Ramos (cell line): ENCODE measurements around the gene ACTG1.

Source experiments
- in situ Hi-C: fragments of 300-500 bp; cut with MboI; formaldehyde crosslinking; loops from one replicate; pipeline ENCODE4 v1.14.3; 2022; ENCODE audit warnings: low sequenced_read_pairs; ENCODE audit not compliant: unreplicated experiment

Gene ACTG1

GRCh38 chr17:81545160-81545949 is 32.8 kb upstream of the ACTG1 start:
- in situ Hi-C loops = no loop called here

GRCh38 chr17:81544281-81544974 is 31.8 kb upstream of the ACTG1 start:
- in situ Hi-C loops = no loop called here

GRCh38 chr17:81543756-81544155 is 31.2 kb upstream of the ACTG1 start:
- in situ Hi-C loops = no loop called here

- in situ Hi-C loops = no loop called here
These were observed 30.7 kb upstream of the ACTG1 start for GRCh38 chr17:81543339-81543675.

GRCh38 chr17:81542431-81543338 is 30.1 kb upstream of the ACTG1 start:
- in situ Hi-C loops = no loop called here

- in situ Hi-C loops = no loop called here
These were observed 28.5 kb upstream of the ACTG1 start for GRCh38 chr17:81541123-81541522.

GRCh38 chr17:81540676-81541027 is 28.1 kb upstream of the ACTG1 start:
- in situ Hi-C loops = no loop called here

GRCh38 chr17:81539961-81540675 is 27.5 kb upstream of the ACTG1 start:
- in situ Hi-C loops = no loop called here

- in situ Hi-C loops = no loop called here
These were observed 26.9 kb upstream of the ACTG1 start for GRCh38 chr17:81539571-81539900.

GRCh38 chr17:81538651-81539570 is 26.3 kb upstream of the ACTG1 start:
- in situ Hi-C loops = no loop called here

GRCh38 chr17:81537856-81538555 is 25.4 kb upstream of the ACTG1 start:
- in situ Hi-C loops = no loop called here

GRCh38 chr17:81537343-81537855 is 24.8 kb upstream of the ACTG1 start:
- in situ Hi-C loops = no loop called here

GRCh38 chr17:81536299-81537290 is 24.0 kb upstream of the ACTG1 start:
- in situ Hi-C loops = no loop called here

- in situ Hi-C loops = no loop called here
These were observed 23.1 kb upstream of the ACTG1 start for GRCh38 chr17:81535480-81536298.

- in situ Hi-C loops = no loop called here
These were observed 22.4 kb upstream of the ACTG1 start for GRCh38 chr17:81535007-81535328.

- in situ Hi-C loops = no loop called here
These were observed 21.8 kb upstream of the ACTG1 start for GRCh38 chr17:81534157-81535006.
